ENCODE results near the gene B3GNT3. TPM values are rescaled to one million over a fixed set of nuclear protein-coding genes. Genes with fewer than 3 reads are reported as not detected.
A peak's percentile ranks its signal among the peaks of the same experiment; 100 is the strongest.

B3GNT3 gene
- total and polyA plus RNA-seq, 9 of the 15 experiments (the other 6 are each of a cell fraction or from before 2014, with no cell fraction given), result 0.06 to 0.11 (median 0.07) TPM; not detected in 6

DNA sequence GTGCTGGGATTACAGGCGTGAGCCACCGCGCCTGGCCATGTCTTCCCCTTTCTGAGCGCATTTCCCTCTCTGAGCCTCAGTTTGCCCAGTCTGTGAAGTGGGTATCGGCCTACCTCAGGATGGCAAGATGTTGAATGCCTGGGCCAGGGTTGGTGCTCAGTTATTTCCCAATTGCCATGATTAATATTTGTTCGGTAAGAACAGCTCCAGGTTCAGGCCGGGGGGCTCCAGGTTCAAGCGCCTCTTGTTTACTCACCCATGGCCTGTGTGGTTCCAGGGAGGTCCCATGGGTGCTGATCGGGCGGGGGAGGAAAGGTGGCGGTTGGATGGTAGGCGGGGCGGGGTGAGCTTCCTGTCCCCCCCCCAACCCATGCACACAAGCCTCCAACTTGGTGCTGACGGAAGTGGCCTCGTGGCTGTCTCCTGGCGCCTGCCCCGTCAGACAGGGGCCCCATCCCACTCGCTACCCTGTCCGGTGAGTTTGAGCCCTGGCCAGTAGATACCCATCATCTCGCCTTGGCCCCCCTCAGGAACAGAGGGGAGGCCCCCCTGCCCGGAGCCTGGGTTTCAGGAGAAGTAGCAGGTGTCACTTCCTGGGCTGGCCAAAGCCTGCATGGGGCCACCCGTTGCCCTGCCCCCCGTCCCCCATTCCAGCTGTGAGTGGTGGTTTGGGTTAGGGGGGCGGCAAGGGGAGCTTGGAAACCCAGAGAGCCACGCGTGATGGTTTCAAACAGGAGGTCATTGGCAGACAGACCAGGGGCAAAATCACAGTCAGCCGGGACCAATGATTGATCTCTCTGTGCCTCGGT, 43.6 kb upstream of the B3GNT3 start, which contains the start of gene FCHO1 (continued):
- TF ChIP-seq, protein P1, sequence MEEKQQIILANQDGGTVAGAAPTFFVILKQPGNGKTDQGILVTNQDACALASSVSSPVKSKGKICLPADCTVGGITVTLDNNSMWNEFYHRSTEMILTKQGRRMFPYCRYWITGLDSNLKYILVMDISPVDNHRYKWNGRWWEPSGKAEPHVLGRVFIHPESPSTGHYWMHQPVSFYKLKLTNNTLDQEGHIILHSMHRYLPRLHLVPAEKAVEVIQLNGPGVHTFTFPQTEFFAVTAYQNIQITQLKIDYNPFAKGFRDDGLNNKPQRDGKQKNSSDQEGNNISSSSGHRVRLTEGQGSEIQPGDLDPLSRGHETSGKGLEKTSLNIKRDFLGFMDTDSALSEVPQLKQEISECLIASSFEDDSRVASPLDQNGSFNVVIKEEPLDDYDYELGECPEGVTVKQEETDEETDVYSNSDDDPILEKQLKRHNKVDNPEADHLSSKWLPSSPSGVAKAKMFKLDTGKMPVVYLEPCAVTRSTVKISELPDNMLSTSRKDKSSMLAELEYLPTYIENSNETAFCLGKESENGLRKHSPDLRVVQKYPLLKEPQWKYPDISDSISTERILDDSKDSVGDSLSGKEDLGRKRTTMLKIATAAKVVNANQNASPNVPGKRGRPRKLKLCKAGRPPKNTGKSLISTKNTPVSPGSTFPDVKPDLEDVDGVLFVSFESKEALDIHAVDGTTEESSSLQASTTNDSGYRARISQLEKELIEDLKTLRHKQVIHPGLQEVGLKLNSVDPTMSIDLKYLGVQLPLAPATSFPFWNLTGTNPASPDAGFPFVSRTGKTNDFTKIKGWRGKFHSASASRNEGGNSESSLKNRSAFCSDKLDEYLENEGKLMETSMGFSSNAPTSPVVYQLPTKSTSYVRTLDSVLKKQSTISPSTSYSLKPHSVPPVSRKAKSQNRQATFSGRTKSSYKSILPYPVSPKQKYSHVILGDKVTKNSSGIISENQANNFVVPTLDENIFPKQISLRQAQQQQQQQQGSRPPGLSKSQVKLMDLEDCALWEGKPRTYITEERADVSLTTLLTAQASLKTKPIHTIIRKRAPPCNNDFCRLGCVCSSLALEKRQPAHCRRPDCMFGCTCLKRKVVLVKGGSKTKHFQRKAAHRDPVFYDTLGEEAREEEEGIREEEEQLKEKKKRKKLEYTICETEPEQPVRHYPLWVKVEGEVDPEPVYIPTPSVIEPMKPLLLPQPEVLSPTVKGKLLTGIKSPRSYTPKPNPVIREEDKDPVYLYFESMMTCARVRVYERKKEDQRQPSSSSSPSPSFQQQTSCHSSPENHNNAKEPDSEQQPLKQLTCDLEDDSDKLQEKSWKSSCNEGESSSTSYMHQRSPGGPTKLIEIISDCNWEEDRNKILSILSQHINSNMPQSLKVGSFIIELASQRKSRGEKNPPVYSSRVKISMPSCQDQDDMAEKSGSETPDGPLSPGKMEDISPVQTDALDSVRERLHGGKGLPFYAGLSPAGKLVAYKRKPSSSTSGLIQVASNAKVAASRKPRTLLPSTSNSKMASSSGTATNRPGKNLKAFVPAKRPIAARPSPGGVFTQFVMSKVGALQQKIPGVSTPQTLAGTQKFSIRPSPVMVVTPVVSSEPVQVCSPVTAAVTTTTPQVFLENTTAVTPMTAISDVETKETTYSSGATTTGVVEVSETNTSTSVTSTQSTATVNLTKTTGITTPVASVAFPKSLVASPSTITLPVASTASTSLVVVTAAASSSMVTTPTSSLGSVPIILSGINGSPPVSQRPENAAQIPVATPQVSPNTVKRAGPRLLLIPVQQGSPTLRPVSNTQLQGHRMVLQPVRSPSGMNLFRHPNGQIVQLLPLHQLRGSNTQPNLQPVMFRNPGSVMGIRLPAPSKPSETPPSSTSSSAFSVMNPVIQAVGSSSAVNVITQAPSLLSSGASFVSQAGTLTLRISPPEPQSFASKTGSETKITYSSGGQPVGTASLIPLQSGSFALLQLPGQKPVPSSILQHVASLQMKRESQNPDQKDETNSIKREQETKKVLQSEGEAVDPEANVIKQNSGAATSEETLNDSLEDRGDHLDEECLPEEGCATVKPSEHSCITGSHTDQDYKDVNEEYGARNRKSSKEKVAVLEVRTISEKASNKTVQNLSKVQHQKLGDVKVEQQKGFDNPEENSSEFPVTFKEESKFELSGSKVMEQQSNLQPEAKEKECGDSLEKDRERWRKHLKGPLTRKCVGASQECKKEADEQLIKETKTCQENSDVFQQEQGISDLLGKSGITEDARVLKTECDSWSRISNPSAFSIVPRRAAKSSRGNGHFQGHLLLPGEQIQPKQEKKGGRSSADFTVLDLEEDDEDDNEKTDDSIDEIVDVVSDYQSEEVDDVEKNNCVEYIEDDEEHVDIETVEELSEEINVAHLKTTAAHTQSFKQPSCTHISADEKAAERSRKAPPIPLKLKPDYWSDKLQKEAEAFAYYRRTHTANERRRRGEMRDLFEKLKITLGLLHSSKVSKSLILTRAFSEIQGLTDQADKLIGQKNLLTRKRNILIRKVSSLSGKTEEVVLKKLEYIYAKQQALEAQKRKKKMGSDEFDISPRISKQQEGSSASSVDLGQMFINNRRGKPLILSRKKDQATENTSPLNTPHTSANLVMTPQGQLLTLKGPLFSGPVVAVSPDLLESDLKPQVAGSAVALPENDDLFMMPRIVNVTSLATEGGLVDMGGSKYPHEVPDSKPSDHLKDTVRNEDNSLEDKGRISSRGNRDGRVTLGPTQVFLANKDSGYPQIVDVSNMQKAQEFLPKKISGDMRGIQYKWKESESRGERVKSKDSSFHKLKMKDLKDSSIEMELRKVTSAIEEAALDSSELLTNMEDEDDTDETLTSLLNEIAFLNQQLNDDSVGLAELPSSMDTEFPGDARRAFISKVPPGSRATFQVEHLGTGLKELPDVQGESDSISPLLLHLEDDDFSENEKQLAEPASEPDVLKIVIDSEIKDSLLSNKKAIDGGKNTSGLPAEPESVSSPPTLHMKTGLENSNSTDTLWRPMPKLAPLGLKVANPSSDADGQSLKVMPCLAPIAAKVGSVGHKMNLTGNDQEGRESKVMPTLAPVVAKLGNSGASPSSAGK (IDR thresholded peaks at IDR 0.05), result peak; percentile 87
- TF ChIP-seq ZFP1 (CRISPR knock-in tag; IDR thresholded peaks at IDR 0.05), result no peak
- peak; percentile 96 for TF ChIP-seq EP400 (IDR thresholded peaks at IDR 0.05)
- TF ChIP-seq, protein P2, sequence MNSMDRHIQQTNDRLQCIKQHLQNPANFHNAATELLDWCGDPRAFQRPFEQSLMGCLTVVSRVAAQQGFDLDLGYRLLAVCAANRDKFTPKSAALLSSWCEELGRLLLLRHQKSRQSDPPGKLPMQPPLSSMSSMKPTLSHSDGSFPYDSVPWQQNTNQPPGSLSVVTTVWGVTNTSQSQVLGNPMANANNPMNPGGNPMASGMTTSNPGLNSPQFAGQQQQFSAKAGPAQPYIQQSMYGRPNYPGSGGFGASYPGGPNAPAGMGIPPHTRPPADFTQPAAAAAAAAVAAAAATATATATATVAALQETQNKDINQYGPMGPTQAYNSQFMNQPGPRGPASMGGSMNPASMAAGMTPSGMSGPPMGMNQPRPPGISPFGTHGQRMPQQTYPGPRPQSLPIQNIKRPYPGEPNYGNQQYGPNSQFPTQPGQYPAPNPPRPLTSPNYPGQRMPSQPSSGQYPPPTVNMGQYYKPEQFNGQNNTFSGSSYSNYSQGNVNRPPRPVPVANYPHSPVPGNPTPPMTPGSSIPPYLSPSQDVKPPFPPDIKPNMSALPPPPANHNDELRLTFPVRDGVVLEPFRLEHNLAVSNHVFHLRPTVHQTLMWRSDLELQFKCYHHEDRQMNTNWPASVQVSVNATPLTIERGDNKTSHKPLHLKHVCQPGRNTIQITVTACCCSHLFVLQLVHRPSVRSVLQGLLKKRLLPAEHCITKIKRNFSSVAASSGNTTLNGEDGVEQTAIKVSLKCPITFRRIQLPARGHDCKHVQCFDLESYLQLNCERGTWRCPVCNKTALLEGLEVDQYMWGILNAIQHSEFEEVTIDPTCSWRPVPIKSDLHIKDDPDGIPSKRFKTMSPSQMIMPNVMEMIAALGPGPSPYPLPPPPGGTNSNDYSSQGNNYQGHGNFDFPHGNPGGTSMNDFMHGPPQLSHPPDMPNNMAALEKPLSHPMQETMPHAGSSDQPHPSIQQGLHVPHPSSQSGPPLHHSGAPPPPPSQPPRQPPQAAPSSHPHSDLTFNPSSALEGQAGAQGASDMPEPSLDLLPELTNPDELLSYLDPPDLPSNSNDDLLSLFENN (IDR thresholded peaks at IDR 0.05; ENCODE audit: low read depth in 2 of 2, low read length in 2 of 2), result 0 out of 4 replicates have a peak, but pooled peaks of 1 of the 2 experiments have one; percentile 16
- no peak for TF ChIP-seq CREB1 (IDR thresholded peaks at IDR 0.05)
- TF ChIP-seq CREB1 (CRISPR knock-in tag; IDR thresholded peaks at IDR 0.05), result 0 out of 2 replicates have a peak, but pooled peaks have one; percentile 18
- TF ChIP-seq, protein P3, sequence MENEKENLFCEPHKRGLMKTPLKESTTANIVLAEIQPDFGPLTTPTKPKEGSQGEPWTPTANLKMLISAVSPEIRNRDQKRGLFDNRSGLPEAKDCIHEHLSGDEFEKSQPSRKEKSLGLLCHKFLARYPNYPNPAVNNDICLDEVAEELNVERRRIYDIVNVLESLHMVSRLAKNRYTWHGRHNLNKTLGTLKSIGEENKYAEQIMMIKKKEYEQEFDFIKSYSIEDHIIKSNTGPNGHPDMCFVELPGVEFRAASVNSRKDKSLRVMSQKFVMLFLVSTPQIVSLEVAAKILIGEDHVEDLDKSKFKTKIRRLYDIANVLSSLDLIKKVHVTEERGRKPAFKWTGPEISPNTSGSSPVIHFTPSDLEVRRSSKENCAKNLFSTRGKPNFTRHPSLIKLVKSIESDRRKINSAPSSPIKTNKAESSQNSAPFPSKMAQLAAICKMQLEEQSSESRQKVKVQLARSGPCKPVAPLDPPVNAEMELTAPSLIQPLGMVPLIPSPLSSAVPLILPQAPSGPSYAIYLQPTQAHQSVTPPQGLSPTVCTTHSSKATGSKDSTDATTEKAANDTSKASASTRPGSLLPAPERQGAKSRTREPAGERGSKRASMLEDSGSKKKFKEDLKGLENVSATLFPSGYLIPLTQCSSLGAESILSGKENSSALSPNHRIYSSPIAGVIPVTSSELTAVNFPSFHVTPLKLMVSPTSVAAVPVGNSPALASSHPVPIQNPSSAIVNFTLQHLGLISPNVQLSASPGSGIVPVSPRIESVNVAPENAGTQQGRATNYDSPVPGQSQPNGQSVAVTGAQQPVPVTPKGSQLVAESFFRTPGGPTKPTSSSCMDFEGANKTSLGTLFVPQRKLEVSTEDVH (IDR thresholded peaks at IDR 0.05; ENCODE audit: low read depth, partially characterized antibody), result peak; percentile 36
- peak; percentile 72; the same call in 1 of the 2 replicates for TF ChIP-seq FOXK1 (CRISPR knock-in tag; IDR thresholded peaks at IDR 0.05; ENCODE audit: borderline replicate concordance)

Data from K562 (cell line).